ES-I3 (cell line): Measurements from ENCODE around the gene CLEC20A.

Experiments used
- H3K36me3 ChIP-seq: 2 replicates; pipeline ENCODE4 v1.6.1; 2013; ENCODE audit warnings: mild to moderate bottlenecking, low read length, control low read depth, moderate library complexity; ENCODE audit not compliant: insufficient read depth
- H3K4me1 ChIP-seq: 2 replicates; pipeline ENCODE4 v1.6.1; 2013; ENCODE audit warnings: mild to moderate bottlenecking, control low read depth, low read length; ENCODE audit not compliant: insufficient read depth
- H3K9ac ChIP-seq: 2 replicates; pipeline ENCODE4 v1.6.1; 2013; ENCODE audit warnings: low read depth, mild to moderate bottlenecking, low read length, moderate library complexity
- H3K9me3 ChIP-seq: 2 replicates; pipeline ENCODE4 v1.6.1; 2013; ENCODE audit warnings: mild to moderate bottlenecking, low read length, moderate library complexity; ENCODE audit not compliant: control insufficient read depth, insufficient read depth

The CLEC20A gene

DNA sequence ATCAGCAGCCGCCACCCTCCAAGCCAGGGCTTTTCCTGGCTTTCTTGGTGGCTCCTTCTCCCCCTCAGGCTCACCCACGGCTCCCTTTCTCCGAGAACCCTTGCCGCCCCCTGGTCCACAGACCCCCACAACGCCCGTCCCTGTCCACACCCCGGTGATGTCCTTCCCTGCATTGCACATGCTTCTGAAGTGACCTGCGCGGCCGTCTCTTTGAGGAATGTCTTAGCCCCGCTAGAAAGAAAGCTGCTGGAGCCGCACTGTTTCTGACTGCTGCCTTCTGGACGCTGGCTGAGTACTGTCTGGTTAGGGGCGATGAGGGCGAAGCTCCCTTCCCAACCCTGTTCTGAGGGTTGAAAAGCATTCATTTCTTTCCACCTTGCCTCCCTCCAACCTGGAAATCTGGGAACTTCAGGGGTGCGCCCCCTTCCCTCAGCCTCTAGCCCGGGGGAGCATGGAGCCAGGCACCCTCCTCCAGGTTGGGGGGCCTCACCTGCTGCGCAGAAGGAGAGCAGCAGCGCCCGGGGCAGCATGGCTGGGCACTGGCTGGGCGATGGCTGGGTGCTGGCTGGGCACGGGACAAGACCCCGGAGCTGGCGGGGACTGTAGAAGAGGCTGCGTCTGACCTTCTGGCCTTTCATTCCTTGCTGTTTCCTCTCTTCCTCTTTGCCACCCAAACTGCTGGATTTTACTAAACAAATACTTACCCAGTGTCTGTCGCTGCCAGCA, at the start of gene CLEC20A:
Gene CLEC20A, minus strand, starts transcription at position 555 of the 726 bp plus-strand sequence. Its CDS starts 25 bp downstream, at position 530.
- Histone ChIP-seq H3K4me1 (no peaks in the 10 kb centered on the region), H3K9me3 (no peaks in the 10 kb centered on the region), H3K36me3 (no peaks in the 10 kb centered on the region), H3K9ac (no peak within 1 kb of the TSS)

DNA sequence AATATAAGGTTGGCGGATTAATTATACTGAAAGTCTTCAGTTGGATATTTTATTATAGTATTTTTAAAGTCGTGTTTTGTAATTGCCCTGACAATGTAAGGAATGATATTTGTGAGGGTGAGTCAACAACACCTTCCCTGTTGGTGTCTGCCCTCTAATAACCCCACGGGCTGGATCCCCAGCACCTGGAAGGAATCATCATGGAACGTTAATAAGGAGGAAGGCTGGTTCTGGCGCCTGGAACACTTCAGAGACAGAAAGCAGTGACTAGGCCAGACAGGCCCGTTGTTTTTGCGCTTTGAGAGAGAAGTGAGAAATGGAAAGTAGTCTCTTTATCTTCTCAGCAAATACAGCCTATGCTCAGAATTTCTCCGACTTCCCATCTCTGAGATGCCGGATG, 47.8 kb upstream of the CLEC20A start:
- Histone ChIP-seq H3K4me1 (no peaks in the 10 kb centered on the region), H3K36me3 (no peaks in the 10 kb centered on the region), H3K9me3 (no peaks in the 10 kb centered on the region), H3K9ac (no peak overlapping the region)

DNA sequence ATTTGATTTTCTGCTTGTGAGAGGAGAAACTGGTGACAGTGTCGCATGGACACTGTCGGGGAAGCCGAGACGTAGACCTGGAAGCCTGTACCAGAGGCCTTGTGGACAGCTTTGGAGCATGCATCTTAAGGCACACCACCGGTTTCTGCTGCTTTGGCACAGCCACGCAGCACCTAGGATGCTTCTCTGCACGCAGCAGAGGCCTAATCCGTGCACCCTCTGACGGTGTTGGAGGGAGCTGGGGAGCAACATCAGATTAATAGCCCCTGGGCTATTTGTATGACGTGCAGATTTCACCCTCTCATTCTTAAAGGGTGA, 46.5 kb upstream of the CLEC20A start:
- Histone ChIP-seq H3K4me1 (peaks cover 6% of the 10 kb centered on the region; the same call in 1 of the 2 replicates), H3K36me3 (no peaks in the 10 kb centered on the region), H3K9me3 (no peaks in the 10 kb centered on the region), H3K9ac (peak overlapping the region; percentile 91)

DNA sequence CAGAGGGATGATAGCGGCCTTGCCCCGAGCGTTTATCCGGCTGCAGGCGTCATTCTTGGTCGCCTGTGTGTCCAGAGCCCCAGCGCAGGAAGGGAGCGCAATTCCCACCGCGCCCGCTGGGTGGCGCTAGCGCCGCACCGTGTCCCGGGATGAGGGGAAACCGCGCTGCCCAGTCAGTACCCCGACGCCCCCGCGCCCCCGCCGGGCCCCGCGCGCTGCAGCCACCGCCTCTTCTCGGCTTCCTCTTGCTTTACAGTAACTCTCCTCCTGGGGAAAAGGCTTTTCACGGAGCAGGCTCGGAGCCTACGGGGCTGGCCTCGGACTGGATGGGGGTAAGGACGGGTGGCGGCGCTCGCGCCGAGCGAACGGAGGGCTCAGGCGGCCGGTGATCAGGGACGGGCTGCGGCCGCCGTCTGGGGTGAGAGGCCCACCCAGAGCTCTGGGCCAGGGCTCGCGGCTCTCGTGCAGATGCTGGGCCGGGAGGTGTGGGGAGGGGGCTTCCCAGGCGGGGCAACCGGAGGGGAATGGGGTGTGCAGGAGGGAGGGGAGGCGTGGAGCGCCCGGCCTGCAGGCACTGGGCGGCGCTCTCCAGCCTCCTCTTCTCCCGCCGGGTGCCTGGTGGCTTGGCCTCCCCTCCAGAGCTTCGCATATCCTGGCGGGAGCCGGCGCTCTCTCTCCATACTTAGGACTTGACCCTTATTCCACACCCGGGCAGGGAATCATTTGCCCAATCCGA, 46.0 kb upstream of the CLEC20A start:
- peaks cover 6% of the 10 kb centered on the region; the same call in 1 of the 2 replicates for H3K4me1 ChIP-seq
- H3K9ac ChIP-seq, result peak overlapping the region; percentile 91
- H3K36me3 ChIP-seq, result no peaks in the 10 kb centered on the region
- no peaks in the 10 kb centered on the region for H3K9me3 ChIP-seq

DNA sequence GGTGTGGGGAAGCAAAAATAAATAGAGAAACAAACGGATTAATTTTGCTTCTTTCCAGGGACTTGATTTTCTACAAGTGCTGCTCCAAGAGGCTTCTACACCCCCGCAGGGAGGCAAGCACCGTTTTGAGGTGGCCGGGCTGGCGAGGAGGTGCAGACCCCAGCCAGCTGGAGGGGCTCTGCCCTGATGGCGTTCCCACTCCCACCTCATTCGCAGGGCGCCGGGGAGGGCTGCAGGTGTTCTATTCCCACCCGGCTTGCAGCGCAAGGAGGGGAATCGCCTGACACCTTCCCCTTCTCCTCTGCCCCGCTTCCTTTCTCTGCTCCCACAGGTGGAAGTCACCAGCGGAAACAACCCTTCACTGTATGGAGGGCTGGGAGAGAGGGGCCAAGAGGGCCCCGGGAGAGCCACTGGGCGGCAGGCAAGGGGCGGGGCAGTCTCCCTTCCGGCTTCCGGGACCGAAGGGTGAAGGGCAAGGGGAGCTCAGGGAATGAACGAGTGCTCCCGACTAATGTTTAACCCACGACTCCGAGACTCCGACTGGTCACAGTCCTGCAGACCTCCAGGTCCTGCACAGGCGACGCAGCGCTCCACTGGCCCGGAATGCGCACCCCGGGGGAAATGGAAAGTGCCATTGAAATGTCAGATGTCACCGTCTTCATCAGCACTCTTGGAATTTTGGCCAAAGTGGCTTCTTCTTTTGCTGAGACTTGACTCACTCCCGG, 45.2 kb upstream of the CLEC20A start:
- Histone ChIP-seq H3K36me3 (no peaks in the 10 kb centered on the region), H3K9ac (peak overlapping the region; percentile 91), H3K9me3 (no peaks in the 10 kb centered on the region), H3K4me1 (peaks cover 6% of the 10 kb centered on the region; the same call in 1 of the 2 replicates)

DNA sequence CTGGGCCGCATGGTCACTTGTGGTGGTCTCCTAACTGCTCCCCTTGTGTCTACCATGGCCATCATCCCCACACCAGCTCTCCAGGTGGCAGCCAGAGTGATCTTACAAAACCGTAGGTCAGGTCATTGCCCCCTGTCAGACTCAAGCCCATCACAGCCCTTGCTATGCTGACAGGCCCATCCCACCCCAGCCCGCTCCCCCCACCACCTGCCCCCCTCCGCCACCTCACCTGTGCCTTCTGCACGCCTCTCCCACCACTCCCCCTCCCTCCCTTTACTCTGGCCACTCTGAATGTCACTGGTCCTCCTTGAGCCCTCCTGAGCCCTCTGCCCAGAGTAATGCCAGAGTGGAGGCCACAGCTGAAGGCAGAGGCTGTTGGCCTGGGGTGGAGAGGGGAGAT, 44.6 kb upstream of the CLEC20A start:
- Histone ChIP-seq H3K9ac (peak overlapping the region; percentile 91), H3K36me3 (no peaks in the 10 kb centered on the region), H3K9me3 (no peaks in the 10 kb centered on the region), H3K4me1 (peaks cover 6% of the 10 kb centered on the region; the same call in 1 of the 2 replicates)

DNA sequence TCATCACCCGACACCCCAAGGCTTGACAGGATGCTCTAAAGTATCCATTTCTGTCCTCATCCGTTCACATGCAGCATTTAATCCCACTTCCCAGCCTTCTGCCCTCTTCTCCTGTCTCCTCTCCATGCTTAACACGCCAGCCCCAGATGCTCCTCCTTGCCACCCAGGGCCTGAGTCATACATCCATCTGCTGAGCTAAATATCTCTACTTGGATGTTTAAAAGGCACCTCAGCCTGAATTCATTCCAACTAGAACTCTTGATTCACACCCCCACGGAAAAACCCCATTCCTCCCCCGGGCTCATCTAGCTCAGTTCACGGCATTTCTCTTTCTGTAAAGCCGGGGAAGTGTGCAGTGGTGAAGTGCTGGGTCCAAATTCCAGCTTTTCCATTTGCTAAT, 43.9 kb upstream of the CLEC20A start:
- no peak overlapping the region for H3K9ac ChIP-seq
- no peaks in the 10 kb centered on the region for H3K9me3 ChIP-seq
- peaks cover 6% of the 10 kb centered on the region; the same call in 1 of the 2 replicates for H3K4me1 ChIP-seq
- no peaks in the 10 kb centered on the region for H3K36me3 ChIP-seq

DNA sequence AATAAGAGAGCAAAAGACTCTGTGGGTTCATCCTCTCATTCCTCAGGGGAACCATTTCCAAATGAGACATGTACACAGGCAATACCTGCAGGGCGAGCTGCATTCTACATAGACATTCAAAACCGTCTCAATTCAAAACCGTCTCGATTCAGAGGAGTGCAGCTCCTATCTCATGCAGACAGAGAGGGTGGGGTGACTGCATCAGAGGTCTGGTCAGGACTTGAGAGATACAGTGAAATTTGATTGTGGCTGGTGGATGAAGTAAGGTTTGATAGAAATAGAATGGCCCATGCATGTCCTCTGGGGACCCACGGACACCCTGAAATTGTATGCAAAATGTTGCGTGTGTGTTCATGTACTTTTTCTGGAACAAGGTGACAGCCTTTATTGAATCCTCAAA, 43.4 kb upstream of the CLEC20A start:
- H3K4me1 ChIP-seq, result peaks cover 6% of the 10 kb centered on the region; the same call in 1 of the 2 replicates
- H3K9me3 ChIP-seq, result no peaks in the 10 kb centered on the region
- H3K9ac ChIP-seq, result no peak overlapping the region
- H3K36me3 ChIP-seq, result no peaks in the 10 kb centered on the region

DNA sequence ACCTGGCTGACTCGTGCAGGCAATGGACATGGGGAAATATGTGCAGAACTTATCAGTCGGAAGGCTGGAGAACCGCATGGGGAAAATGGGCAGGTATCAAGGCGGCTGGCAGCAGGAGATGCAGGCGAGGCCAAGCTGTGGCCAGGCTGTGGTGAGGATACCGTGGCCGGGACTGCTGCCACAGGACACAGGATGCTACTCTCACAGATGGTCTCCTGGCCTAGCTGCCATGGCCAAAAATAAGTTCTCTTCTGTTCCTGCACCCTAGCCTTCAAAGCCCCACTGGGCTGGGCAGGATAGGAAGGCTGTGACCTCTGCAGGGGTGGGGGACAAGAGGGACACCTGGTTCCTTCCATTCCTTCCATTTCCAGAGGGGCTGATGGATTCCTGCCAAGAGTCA, 42.5 kb upstream of the CLEC20A start:
- Histone ChIP-seq H3K36me3 (no peaks in the 10 kb centered on the region), H3K4me1 (peaks cover 6% of the 10 kb centered on the region; the same call in 1 of the 2 replicates), H3K9ac (no peak overlapping the region), H3K9me3 (no peaks in the 10 kb centered on the region)

- H3K36me3 ChIP-seq, result no peaks in the 10 kb centered on the region
- H3K9ac ChIP-seq, result no peak overlapping the region
- H3K4me1 ChIP-seq, result peaks cover 6% of the 10 kb centered on the region; the same call in 1 of the 2 replicates
- no peaks in the 10 kb centered on the region for H3K9me3 ChIP-seq
These were observed 41.6 kb upstream of the CLEC20A start for GRCh38 chr1:178538192-178538916.

DNA sequence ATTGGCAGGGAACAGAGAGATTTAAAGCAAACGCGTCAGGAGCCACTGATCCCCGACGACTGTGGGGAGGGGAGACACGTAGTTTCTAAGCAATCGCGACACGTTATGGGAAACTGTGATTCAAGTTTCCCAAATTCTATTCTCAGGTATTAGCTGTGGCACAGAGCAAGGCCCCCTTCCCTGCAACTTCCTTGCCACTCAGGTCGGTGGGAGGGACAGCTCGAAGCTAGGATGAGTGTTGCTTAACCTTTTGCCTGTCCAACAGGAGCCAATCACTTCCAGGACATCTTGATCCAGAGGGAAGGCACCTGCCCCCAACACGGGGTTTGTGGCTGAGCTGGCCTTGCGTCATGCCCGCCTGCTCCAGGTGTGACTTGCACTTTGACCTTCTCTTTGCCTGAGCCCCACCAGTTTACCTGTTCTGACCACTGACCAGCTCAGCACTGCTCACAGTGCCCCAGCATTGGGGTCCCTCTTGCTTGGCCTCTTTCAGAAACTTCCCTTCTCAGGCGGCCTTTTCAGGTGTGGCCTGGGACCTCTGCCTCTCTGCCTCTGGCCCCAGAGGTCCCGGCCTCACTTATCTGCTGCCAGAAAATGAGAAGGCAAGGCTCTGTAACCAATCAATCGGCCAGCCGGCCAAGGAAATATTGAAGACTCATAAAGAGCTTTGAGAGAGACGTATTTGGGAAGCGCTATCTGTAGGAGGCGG, 40.8 kb upstream of the CLEC20A start:
- H3K9ac ChIP-seq, result no peak overlapping the region
- no peaks in the 10 kb centered on the region for H3K36me3 ChIP-seq
- H3K4me1 ChIP-seq, result peaks cover 6% of the 10 kb centered on the region; the same call in 1 of the 2 replicates
- no peaks in the 10 kb centered on the region for H3K9me3 ChIP-seq

DNA sequence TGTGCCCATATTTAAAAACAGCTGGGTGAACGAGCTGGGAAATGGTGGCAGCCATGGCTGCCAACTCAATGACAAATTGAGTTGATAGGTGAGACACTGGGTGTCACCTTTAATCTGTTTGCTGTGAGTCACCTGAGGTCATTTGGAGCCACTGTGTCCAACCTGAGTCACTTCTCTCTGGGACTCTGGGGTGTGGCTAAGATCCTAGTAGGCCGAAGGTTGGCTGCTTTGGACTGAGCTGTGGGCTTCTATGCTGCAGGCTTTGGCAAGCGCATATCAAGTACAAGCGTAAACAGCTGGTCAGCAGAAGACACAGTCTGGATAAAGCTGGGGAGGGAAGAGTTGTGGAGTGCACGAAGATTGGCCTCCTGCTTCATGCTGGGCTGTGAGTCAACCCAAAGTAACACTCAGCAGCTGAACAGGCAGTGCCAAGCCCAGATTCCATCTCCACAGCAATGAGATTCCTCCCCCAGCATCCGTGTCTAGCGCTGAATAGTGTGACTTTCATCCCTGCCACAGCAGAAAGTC, 40.1 kb upstream of the CLEC20A start:
- Histone ChIP-seq H3K9me3 (no peaks in the 10 kb centered on the region), H3K9ac (no peak overlapping the region), H3K36me3 (no peaks in the 10 kb centered on the region), H3K4me1 (peaks cover 6% of the 10 kb centered on the region; the same call in 1 of the 2 replicates)

- Histone ChIP-seq H3K4me1 (peaks cover 6% of the 10 kb centered on the region; the same call in 1 of the 2 replicates), H3K9ac (no peak overlapping the region), H3K36me3 (no peaks in the 10 kb centered on the region), H3K9me3 (no peaks in the 10 kb centered on the region)
These were observed 39.6 kb upstream of the CLEC20A start for GRCh38 chr1:178536329-178536728.
